ENCODE data around the gene POLQ.

DNA sequence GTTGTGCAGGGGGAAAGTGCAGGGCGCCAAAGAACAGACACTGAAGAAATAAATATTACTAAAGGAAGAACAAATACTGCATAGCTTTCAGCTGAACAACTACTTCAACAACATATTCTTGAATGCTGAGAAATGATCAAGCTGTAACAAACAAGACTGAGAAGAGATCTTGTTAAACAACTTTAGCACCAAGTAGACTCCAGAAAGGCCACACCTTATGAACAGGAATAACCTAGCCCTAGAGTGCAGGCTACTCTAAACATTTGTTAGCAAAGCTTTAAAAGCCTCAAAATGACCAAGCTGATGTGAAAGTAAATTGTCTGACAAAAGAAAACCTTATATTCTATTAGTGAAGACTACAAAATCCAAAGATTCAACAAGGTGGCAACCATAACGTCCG is 83.2 kb downstream of the POLQ start:
- TF ChIP-seq POLR2AphosphoS5 (IDR thresholded peaks at IDR 0.05; ENCODE audit: low read depth, low read length), result no peak
- no peak for TF ChIP-seq SIN3A (IDR thresholded peaks at IDR 0.05; ENCODE audit: borderline replicate concordance, insufficient read depth, low read length)
- TF ChIP-seq TAF1 (IDR thresholded peaks at IDR 0.05; ENCODE audit: borderline replicate concordance, insufficient read depth, low read length), result no peak
- TF ChIP-seq, protein P1, sequence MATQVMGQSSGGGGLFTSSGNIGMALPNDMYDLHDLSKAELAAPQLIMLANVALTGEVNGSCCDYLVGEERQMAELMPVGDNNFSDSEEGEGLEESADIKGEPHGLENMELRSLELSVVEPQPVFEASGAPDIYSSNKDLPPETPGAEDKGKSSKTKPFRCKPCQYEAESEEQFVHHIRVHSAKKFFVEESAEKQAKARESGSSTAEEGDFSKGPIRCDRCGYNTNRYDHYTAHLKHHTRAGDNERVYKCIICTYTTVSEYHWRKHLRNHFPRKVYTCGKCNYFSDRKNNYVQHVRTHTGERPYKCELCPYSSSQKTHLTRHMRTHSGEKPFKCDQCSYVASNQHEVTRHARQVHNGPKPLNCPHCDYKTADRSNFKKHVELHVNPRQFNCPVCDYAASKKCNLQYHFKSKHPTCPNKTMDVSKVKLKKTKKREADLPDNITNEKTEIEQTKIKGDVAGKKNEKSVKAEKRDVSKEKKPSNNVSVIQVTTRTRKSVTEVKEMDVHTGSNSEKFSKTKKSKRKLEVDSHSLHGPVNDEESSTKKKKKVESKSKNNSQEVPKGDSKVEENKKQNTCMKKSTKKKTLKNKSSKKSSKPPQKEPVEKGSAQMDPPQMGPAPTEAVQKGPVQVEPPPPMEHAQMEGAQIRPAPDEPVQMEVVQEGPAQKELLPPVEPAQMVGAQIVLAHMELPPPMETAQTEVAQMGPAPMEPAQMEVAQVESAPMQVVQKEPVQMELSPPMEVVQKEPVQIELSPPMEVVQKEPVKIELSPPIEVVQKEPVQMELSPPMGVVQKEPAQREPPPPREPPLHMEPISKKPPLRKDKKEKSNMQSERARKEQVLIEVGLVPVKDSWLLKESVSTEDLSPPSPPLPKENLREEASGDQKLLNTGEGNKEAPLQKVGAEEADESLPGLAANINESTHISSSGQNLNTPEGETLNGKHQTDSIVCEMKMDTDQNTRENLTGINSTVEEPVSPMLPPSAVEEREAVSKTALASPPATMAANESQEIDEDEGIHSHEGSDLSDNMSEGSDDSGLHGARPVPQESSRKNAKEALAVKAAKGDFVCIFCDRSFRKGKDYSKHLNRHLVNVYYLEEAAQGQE (IDR thresholded peaks at IDR 0.05; ENCODE audit: insufficient read depth in 1 of 2, low read depth in 2 of 2, low read length in 2 of 2), result no peak
- no peak for TF ChIP-seq FOXP2 (optimal IDR thresholded peaks at IDR 0.05; ENCODE audit: borderline replicate concordance, extremely low read depth, extremely low read length, insufficient read depth)
